Measurements from ENCODE around the gene GRIN2A.

DNA sequence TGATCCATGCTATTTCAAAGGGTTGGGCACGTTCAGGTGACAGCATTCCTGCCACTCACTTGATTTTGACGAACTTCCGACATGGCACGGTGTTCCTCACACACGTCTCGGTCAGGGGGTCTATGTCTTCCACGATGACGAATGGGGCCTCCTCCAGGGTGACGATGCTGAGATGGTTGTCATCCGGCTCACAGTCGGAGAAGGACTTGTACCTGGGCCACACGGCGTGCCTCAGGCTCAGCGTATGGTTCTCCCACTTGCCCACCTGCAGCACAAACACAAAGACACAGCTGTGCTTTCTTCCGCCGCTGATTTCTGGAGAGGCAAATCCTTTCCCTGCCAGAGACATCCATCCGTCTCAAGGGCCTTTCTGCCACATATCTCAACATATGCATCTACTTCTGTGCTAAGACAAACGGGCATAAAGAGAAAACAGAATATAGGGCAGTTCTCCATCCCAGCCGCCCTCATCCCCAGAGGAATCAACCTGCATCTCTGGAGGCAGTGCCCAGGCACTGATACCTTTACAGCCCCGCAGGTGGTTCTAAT is 332.5 kb downstream of the GRIN2A start:
- TF ChIP-seq, protein P1, sequence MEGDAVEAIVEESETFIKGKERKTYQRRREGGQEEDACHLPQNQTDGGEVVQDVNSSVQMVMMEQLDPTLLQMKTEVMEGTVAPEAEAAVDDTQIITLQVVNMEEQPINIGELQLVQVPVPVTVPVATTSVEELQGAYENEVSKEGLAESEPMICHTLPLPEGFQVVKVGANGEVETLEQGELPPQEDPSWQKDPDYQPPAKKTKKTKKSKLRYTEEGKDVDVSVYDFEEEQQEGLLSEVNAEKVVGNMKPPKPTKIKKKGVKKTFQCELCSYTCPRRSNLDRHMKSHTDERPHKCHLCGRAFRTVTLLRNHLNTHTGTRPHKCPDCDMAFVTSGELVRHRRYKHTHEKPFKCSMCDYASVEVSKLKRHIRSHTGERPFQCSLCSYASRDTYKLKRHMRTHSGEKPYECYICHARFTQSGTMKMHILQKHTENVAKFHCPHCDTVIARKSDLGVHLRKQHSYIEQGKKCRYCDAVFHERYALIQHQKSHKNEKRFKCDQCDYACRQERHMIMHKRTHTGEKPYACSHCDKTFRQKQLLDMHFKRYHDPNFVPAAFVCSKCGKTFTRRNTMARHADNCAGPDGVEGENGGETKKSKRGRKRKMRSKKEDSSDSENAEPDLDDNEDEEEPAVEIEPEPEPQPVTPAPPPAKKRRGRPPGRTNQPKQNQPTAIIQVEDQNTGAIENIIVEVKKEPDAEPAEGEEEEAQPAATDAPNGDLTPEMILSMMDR (IDR thresholded peaks at IDR 0.05) = no peak
- no peak for TF ChIP-seq POLR2A (IDR thresholded peaks at IDR 0.05)

Measured in body of pancreas (tissue), 4 donors.